DOHH2 (cell line): Measurements from ENCODE around the gene PCK2.

Source experiments
- H3F3A ChIP-seq: fragments of 200-600 bp; sonication (generic), shearing (Covaris generic); 2 replicates; pipeline ENCODE4 v1.6.0; 2016; ENCODE audit warnings: antibody characterized with exemption, mild to moderate bottlenecking; ENCODE audit not compliant: control insufficient read depth, insufficient read depth
- H3K27ac ChIP-seq: fragments of 200-600 bp; sonication (generic); 2 replicates; pipeline ENCODE4 v1.5.1; 2014; ENCODE audit warnings: low read depth, mild to moderate bottlenecking, low read length, moderate library complexity
- H3K27me3 ChIP-seq: fragments of 200-600 bp; sonication (generic); 2 replicates; pipeline ENCODE4 v1.6.1; 2014; ENCODE audit warnings: mild to moderate bottlenecking, low read length, mixed read lengths; ENCODE audit not compliant: control insufficient read depth
- H3K36me3 ChIP-seq: fragments of 200-600 bp; sonication (generic); 2 replicates; pipeline ENCODE4 v1.6.1; 2014; ENCODE audit warnings: mild to moderate bottlenecking, low read length, moderate library complexity, mixed read lengths; ENCODE audit not compliant: control insufficient read depth
- H3K4me1 ChIP-seq: fragments of 200-600 bp; sonication (generic); 2 replicates; pipeline ENCODE4 v1.6.1; 2014; ENCODE audit warnings: mild to moderate bottlenecking, low read length, mixed read lengths; ENCODE audit not compliant: control insufficient read depth
- H3K4me2 ChIP-seq: fragments of 200-600 bp; sonication (generic); 2 replicates; pipeline ENCODE4 v1.6.0; 2014; ENCODE audit warnings: mild to moderate bottlenecking, low read length, moderate library complexity
- H3K4me3 ChIP-seq: fragments of 200-600 bp; sonication (generic); 2 replicates; pipeline ENCODE4 v1.5.1; 2014; ENCODE audit warnings: mild to moderate bottlenecking, low read length, mixed read lengths
- H3K79me2 ChIP-seq: fragments of 200-600 bp; sonication (generic); 2 replicates; pipeline ENCODE4 v1.6.1; 2014; ENCODE audit warnings: mild to moderate bottlenecking, low read length, mixed read lengths; ENCODE audit not compliant: control insufficient read depth
- H3K9me2 ChIP-seq: fragments of 200-600 bp; sonication (generic); replicated peaks from 2 replicates; pipeline ENCODE4 v1.6.1; 2014; ENCODE audit warnings: mild to moderate bottlenecking, low read length, mixed read lengths; ENCODE audit not compliant: control insufficient read depth
- H3K9me3 ChIP-seq: fragments of 200-600 bp; sonication (generic); 2 replicates; pipeline ENCODE4 v1.6.1; 2014; ENCODE audit warnings: antibody characterized with exemption, low read length, mixed read lengths; ENCODE audit not compliant: control insufficient read depth, insufficient read depth
- H4K20me1 ChIP-seq: fragments of 200-600 bp; sonication (generic); 2 replicates; pipeline ENCODE4 v1.6.0; 2014; ENCODE audit warnings: low read depth, mild to moderate bottlenecking, antibody characterized with exemption, low read length, moderate library complexity; ENCODE audit not compliant: control insufficient read depth, insufficient read depth
- EZH2phosphoT487 ChIP-seq: fragments of 200-600 bp; sonication (generic); IDR thresholded peaks from 2 replicates; pipeline ENCODE4 v1.6.1; 2017; ENCODE audit warnings: borderline replicate concordance, mild to moderate bottlenecking, antibody characterized with exemption, low read length, moderate library complexity, mixed read lengths
- TF ChIP-seq, protein P1 (sequence below): fragments of 200-600 bp; sonication (generic); IDR thresholded peaks from one replicate; pipeline ENCODE4 v1.5.1; 2014; ENCODE audit warnings: antibody characterized with exemption, mild to moderate bottlenecking, low read depth, low read length; ENCODE audit not compliant: poor library complexity, severe bottlenecking

PCK2 gene

DNA sequence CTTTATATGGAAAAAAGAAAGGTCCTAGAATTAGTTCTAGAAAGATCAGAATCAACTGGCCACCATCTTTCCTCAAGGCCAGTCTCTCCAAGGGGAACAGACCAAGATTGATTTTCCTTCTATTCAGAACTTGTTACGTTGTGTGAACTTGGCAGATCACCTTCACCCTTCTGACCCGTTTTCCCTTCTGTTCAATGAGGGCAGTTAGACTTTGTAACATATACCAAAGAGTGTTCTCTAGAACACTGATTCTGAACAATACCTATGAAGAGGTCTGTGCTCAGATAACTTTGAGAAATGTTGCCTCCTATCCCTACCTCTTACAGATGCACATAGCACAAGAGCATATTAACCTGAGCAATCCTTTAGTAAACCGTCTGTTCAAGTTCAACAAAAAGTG, 10.6 kb upstream of the PCK2 start:
- no peaks in the 10 kb centered on the region for H3K36me3 ChIP-seq
- H3K27me3 ChIP-seq: no peaks in the 10 kb centered on the region
- H3K27ac ChIP-seq: no peak overlapping the region
- no peaks in the 10 kb centered on the region for H4K20me1 ChIP-seq
- H3K79me2 ChIP-seq: no peaks in the 10 kb centered on the region
- no peak overlapping the region for H3K4me3 ChIP-seq
- TF ChIP-seq, protein P1, sequence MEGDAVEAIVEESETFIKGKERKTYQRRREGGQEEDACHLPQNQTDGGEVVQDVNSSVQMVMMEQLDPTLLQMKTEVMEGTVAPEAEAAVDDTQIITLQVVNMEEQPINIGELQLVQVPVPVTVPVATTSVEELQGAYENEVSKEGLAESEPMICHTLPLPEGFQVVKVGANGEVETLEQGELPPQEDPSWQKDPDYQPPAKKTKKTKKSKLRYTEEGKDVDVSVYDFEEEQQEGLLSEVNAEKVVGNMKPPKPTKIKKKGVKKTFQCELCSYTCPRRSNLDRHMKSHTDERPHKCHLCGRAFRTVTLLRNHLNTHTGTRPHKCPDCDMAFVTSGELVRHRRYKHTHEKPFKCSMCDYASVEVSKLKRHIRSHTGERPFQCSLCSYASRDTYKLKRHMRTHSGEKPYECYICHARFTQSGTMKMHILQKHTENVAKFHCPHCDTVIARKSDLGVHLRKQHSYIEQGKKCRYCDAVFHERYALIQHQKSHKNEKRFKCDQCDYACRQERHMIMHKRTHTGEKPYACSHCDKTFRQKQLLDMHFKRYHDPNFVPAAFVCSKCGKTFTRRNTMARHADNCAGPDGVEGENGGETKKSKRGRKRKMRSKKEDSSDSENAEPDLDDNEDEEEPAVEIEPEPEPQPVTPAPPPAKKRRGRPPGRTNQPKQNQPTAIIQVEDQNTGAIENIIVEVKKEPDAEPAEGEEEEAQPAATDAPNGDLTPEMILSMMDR: no peak
- no peak for TF ChIP-seq EZH2phosphoT487
- no peaks in the 10 kb centered on the region for H3K9me2 ChIP-seq
- peaks cover 21% of the 10 kb centered on the region for H3K4me1 ChIP-seq
- H3K9me3 ChIP-seq: no peaks in the 10 kb centered on the region
- H3F3A ChIP-seq: no peaks in the 10 kb centered on the region
- H3K4me2 ChIP-seq: no peak overlapping the region

DNA sequence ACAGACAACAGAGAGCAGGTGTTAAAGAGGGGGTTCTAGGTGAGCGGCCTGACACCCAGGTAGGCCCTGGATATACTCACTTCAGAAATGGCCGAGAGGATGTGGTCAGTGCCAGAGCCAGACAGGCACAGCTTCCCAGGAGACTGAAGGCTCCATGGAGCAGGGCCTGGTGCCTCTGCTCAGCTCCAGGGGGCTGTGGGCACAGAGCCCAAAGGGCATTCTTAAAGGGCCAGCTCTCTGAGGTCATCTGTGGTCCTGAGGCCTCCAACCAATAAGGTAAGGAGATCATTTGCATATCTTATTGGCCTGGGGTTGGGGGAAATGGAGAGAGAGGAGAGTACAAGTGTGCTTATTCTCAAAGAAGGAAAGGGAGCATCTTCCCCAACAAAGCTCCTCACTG, 9.7 kb upstream of the PCK2 start:
- no peak overlapping the region for H3K4me2 ChIP-seq
- no peaks in the 10 kb centered on the region for H3K9me2 ChIP-seq
- no peaks in the 10 kb centered on the region for H3K9me3 ChIP-seq
- H3K4me1 ChIP-seq: peaks cover 21% of the 10 kb centered on the region
- no peak overlapping the region for H3K4me3 ChIP-seq
- no peaks in the 10 kb centered on the region for H3K36me3 ChIP-seq
- TF ChIP-seq, protein P1: no peak
- TF ChIP-seq EZH2phosphoT487: no peak
- H3K27me3 ChIP-seq: no peaks in the 10 kb centered on the region
- H3F3A ChIP-seq: no peaks in the 10 kb centered on the region
- H3K27ac ChIP-seq: no peak overlapping the region
- no peaks in the 10 kb centered on the region for H3K79me2 ChIP-seq
- no peaks in the 10 kb centered on the region for H4K20me1 ChIP-seq

DNA sequence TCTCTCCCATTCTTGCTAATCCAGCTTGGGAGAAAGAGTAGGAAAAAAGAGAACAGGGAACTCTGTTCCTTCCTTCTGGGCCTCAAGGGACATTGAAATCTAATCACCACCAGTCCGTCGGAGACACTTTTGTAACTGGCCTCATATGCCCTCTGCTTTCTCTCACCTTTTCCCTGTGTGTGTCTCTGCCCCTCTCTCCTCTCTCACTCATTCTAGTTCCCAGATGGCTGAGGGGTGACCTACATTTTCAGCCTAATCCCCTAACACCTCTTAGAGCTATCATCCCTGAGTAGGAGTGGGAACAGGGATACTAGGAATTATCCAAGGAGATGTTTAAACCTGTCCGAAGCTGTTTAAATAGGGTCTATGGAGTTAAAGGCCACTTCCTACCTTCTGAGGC, 8.9 kb upstream of the PCK2 start:
- Histone ChIP-seq H3K4me3 (no peak overlapping the region), H3K79me2 (no peaks in the 10 kb centered on the region), H3K9me3 (no peaks in the 10 kb centered on the region), H3F3A (no peaks in the 10 kb centered on the region), H3K9me2 (no peaks in the 10 kb centered on the region), H3K4me2 (no peak overlapping the region), H4K20me1 (no peaks in the 10 kb centered on the region), H3K27me3 (no peaks in the 10 kb centered on the region), H3K36me3 (no peaks in the 10 kb centered on the region), H3K4me1 (peaks cover 15% of the 10 kb centered on the region), H3K27ac (no peak overlapping the region)
- TF ChIP-seq EZH2phosphoT487: no peak
- TF ChIP-seq, protein P1: no peak
